Measurements from ENCODE around the gene GSPT1.

The GSPT1 gene

GRCh38 chr16:11909653-11910545, 5.9 kb downstream of the GSPT1 start:
- DNase-seq: no peak

DNA sequence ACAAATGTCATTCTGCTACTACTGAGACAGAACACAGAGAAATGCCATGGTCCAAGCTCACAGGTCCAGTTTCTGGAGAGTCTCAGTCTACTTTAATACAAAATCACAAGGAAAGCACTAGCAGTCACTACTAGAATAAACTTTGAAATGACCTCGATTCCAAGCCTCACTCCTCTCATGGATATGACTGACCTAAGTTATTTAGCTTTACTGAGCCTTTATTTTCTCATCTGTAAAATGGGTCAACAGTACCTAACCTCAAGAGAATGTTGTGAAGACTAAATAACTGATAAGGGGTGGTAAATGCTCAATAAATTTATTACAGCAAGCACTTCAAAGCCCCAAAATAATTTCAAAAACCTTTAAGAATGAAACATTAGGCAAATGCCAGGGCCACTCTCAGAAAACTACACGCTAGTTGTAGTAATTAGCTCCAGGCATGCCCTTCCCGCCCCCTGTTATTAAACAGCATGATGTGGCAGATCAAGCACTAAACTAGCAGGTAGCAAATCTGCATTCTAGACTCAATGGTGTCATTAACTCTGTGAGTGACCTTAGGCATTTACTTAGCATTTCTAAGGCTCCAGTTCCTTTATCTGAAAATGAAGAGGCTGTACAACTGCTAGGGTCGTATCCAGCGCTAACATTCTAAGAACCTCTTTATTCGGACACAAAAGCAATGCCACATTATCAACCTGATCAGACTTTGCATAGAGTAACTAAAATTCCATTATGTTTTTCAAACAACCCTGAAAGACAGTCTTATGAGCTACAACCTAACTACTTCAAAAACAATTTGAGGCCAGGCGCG, 8.4 kb downstream of the GSPT1 start:
- no peak for DNase-seq

DNA sequence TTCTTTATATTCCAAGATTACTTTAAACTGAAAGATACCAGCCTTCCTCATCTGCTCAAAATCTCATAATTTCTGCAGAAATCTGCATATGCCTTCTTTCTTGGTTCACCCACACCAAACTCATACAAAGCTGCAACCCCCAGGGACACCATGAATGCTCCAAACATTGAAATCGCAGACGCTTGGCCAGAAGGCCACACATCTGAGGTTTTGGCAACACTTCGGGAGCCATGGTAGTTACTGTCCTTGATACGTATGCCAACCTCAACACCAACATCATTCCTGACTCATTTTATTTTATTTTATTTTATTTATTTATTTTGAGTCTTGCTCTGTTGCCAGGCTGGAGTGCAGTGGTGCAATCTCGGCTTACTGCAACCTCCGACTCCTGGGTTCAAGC, 11.8 kb downstream of the GSPT1 start:
- no peak for DNase-seq

DNA sequence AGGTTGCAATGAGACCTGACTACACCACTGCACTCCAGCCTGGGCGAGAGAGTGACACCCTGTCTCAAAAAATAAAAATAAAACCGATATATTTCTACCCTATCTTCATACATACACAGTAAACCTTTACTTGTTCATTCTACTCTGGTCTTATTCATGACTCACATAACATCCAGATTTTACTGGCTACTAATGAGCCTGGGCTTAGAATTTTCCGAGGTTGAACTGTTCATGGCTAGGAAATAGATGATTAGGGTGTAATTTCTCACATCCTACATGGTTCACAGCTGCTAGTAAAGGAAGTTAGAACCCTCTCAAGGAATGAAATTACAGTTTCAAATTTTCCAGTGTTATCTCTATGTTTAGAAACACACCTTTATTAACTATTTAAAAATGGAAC, 14.7 kb downstream of the GSPT1 start:
- no peak for DNase-seq

- DNase-seq: peak; percentile 5
These were observed 19.1 kb downstream of the GSPT1 start for GRCh38 chr16:11896486-11897176.

- no peak for DNase-seq
These were observed 22.2 kb downstream of the GSPT1 start for GRCh38 chr16:11893571-11893970.

DNA sequence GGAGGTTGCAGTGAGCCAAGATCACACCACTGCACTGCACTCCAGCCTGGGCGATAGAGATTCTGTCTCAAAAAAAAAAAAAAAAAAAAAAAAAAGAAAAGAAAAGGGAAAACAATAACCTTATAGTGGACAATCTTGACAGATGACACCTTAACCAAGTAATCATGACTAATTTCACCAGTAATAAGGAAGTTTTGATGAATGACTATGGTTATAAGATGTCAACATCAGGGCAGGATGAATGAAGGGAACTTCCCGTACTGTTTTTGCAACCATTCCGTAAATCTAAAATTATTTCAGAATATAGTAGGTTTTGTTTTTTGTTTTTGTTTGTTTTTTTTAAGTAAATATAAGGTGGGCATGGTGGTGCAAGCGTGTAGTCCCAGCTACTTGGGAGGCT, 23.0 kb downstream of the GSPT1 start:
- DNase-seq: no peak

- no peak for DNase-seq
These were observed 25.4 kb downstream of the GSPT1 start for GRCh38 chr16:11890231-11890965.

- no peak for DNase-seq
These were observed 28.9 kb downstream of the GSPT1 start for GRCh38 chr16:11886881-11887280.

DNA sequence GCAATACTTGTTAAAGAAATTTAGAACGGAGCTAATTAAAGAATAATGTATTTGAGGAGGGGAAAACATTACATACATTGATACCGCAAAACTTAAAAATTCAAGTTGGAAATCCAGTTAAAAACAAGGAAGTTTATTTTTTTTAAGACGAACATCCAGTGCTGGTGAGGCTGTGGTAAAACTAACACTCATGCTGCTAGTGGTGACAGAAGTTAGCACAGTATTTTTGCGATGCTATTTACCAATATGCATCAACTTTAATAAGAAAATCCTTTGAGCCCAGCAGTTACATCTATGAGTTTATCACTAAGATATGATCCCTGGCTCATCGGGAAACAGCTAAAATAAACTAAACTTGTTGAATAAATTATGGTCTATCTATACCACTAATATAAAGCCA, 31.7 kb downstream of the GSPT1 start:
- DNase-seq: no peak

GRCh38 chr16:11880007-11880406, 35.7 kb downstream of the GSPT1 start:
- DNase-seq: no peak

DNA sequence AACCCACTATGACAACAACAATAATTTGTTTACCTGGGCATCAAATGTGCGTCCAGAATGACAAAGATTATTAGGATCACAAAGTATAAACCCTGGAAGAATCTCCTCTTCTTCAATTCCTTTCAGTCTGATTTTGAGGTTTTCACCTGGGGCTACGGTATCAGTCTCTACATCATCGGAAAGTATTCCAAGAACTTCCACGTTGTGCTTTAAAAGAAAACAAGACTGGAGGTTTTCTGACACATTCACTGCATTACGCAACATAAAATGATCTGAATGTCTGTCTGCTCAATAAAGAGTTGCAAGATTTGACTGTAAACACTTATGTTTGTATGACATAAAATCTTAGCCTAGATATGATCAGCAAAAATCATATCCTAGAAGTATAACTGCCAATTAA, 38.4 kb downstream of the GSPT1 start:
- DNase-seq: no peak

- no peak for DNase-seq
These were observed 39.5 kb downstream of the GSPT1 start for GRCh38 chr16:11876306-11876705.

DNA sequence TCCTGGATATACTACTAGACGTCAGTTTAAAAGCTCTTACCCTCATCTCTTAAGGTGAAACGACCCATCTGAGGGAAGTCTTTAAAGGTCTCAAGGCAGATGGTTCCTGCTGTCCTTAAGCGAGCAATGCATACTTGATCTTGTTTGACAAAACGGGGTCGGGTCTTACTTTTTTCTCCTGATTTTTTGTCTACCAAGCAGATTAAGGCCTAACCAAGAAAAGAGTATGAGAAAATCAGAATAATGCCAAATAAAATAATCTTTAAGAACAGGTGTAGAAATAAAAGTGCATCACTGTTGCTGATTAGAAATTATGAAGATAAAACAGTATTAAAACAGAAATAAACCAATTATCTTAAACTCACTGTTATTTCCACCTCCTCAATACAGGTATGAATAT, 40.0 kb downstream of the GSPT1 start:
- no peak for DNase-seq

DNA sequence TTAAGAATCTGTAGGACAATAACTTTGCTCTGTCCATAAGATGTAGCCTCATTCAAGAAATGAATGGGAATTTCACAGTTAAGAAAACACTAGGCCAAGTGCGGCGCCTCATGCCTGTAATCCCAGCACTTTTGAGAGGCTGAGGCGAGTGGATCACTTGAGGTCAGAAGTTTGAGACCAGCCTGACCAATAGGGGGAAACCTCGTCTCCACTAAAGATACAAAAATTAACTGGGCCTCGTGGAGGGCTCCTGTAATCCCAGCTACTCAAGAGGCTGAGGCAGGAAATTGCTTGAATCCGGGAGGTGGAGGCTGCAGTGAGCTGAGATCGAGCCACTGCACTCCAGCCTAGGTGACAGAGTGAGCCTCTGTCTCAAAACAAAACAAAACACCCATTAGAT, 44.6 kb downstream of the GSPT1 start:
- DNase-seq: no peak

- no peak for DNase-seq
These were observed 45.4 kb downstream of the GSPT1 start for GRCh38 chr16:11870399-11870798.

GRCh38 chr16:11869353-11870228, 46.2 kb downstream of the GSPT1 start:
- no peak for DNase-seq

DNA sequence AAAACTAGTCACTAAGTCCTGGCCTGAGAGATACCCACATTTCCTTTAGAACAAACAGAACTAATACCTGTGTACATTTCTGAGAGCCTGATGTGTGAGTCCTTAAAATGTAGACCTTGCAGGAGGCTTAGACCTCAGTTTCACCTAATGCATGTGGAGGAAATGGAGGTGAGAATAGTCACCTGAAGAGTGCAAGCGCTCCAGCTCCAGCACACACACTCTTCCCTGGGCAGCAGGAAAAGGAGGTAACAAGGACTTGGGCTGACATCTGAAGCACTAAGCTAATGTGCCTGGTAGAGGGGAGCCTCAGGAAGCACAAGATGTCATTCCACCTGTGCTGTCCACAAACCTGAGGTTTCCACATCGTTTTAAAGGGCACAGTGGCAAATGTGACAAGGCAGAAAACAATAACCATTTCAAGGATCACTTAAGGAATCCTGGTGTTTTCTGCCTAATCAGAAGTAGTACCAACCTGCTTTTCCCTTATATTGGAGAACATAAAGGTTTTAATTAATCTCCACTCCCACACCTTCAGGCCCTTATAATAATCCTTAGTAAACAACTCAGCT, 47.3 kb downstream of the GSPT1 start:
- DNase-seq: no peak

- no peak for DNase-seq
These were observed 53.3 kb downstream of the GSPT1 start for GRCh38 chr16:11862489-11862888.

- no peak for DNase-seq
These were observed 58.6 kb downstream of the GSPT1 start for GRCh38 chr16:11857161-11857560.

DNA sequence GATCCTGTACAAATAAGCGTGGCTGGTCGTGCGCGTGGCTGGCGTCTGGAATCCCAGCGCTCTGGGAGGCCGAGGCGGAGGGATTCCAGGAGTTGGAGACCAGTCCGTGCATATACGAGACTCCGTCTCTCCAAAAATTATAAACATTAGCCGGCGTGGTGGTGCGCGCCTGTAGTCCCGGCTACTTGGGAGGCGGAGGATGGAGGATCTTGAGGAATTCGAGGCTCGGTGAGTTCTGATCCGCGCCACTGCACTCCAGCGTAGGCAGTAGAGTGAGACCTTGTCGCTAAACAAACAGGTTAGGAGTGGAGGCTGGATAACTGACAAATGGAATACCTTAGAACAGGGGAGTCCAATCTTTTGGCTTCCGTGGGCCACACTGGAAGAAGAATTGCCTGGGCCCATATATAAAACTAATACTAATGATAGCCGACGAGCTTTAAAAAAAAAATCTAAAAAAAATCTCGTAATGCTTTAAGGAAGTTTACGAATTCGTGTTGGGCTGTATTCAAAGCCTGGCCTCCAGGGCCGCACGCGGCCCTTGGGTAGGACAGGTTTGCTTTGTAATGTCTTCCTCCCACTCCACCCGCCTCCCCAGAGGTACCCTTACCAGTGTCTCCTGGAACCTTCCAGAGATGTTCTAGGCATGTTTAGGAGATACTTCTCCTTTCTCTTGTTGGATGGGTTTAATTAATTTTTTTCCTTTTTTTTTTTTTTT, 63.5 kb downstream of the GSPT1 start:
- DNase-seq: no peak
